ENCODE measurements around the gene SLC25A19.
"Not testable (repeated sequence)": the region's sequence is repeated elsewhere in the genome, so short reads cannot be mapped to it uniquely, and the experiment has no call there.

The SLC25A19 gene

GRCh38 chr17:75301502-75302206 lies 12.4 kb upstream of the SLC25A19 start:
- DNase-seq (ENCODE audit: low read depth): no peak

- no peak for DNase-seq (ENCODE audit: low read depth)
These were observed 11.8 kb upstream of the SLC25A19 start for GRCh38 chr17:75301049-75301448.

- no peak for DNase-seq (ENCODE audit: low read depth)
These were observed 11.0 kb upstream of the SLC25A19 start for GRCh38 chr17:75300280-75300679.

GRCh38 chr17:75295201-75296158 lies 6.2 kb upstream of the SLC25A19 start:
- DNase-seq (ENCODE audit: low read depth): no peak

GRCh38 chr17:75292810-75293448 lies 3.7 kb upstream of the SLC25A19 start:
- not testable (repeated sequence) for DNase-seq (ENCODE audit: low read depth)

- peak; percentile 41 for DNase-seq (ENCODE audit: low read depth)
These were observed 652 bp upstream of the SLC25A19 start for GRCh38 chr17:75289832-75290337.

GRCh38 chr17:75288770-75289114 lies 491 bp downstream of the SLC25A19 start:
- no peak for DNase-seq (ENCODE audit: low read depth)

- DNase-seq (ENCODE audit: low read depth): no peak
These were observed 874 bp downstream of the SLC25A19 start for GRCh38 chr17:75288359-75288758.

GRCh38 chr17:75287221-75287620 lies 2.0 kb downstream of the SLC25A19 start:
- DNase-seq (ENCODE audit: low read depth): no peak

GRCh38 chr17:75285123-75285522 lies 4.1 kb downstream of the SLC25A19 start:
- no peak for DNase-seq (ENCODE audit: low read depth)

- not testable (repeated sequence) for DNase-seq (ENCODE audit: low read depth)
These were observed 9.0 kb downstream of the SLC25A19 start for GRCh38 chr17:75280189-75280588.

- no peak for DNase-seq (ENCODE audit: low read depth)
These were observed 11.6 kb downstream of the SLC25A19 start for GRCh38 chr17:75277664-75278071.

GRCh38 chr17:75273977-75274708 lies 15.1 kb downstream of the SLC25A19 start:
- no peak for DNase-seq (ENCODE audit: low read depth)

- DNase-seq (ENCODE audit: low read depth): no peak
These were observed 16.4 kb downstream of the SLC25A19 start for GRCh38 chr17:75272848-75273184.

- DNase-seq (ENCODE audit: low read depth): no peak
These were observed 17.0 kb downstream of the SLC25A19 start for GRCh38 chr17:75271955-75272847.

GRCh38 chr17:75271233-75271954 lies 17.8 kb downstream of the SLC25A19 start:
- peak; percentile 67 for DNase-seq (ENCODE audit: low read depth)

- no peak for DNase-seq (ENCODE audit: low read depth)
These were observed 18.3 kb downstream of the SLC25A19 start, which contains the start of gene MIF4GD for GRCh38 chr17:75270966-75271232. Gene MIF4GD, minus strand, starts transcription at chr17:75271231. Its CDS starts 1,036 bp downstream, at chr17:75270195.

- DNase-seq (ENCODE audit: low read depth): no peak
These were observed 18.8 kb downstream of the SLC25A19 start for GRCh38 chr17:75270218-75270965.

- DNase-seq (ENCODE audit: low read depth): no peak
These were observed 19.4 kb downstream of the SLC25A19 start for GRCh38 chr17:75269844-75270217.
